Heart left ventricle (tissue), 16 donors: ENCODE data around the gene CHCHD4. TPM values are rescaled to one million over a fixed set of nuclear protein-coding genes. Genes with fewer than 3 reads are reported as not detected.

Source experiments
- ATAC-seq, 4 donors: fragments of 200-7000 bp; cut with Tn5 transposase; one replicate each; pipeline ENCODE4 v1.9.1; 2020 to 2022; ENCODE audit warnings: moderate library complexity in 4 of 4, mild to moderate bottlenecking in 3 of 4, moderate number of reproducible peaks in 1 of 4
- DNase-seq, 5 donors: peaks; one replicate each; pipeline ENCODE4 v3.0.0-alpha.2; 2020
- H3K27ac ChIP-seq, 12 donors: fragments of 200-600 bp; sonication (generic) in 4 of 12; one replicate each; pipeline versions ENCODE4 v1.5.0 to v1.8.0; 2016 to 2022; ENCODE audit warnings: mild to moderate bottlenecking in 2 of 12
- H3K27me3 ChIP-seq, 9 donors: fragments of 200-600 bp; sonication (generic) in 2 of 9; one replicate each; pipeline versions ENCODE4 v1.5.1 to v1.8.0; 2016 to 2022; ENCODE audit warnings: mild to moderate bottlenecking in 3 of 9
- H3K36me3 ChIP-seq, 9 donors: fragments of 200-600 bp; sonication (generic) in 2 of 9; one replicate each; pipeline versions ENCODE4 v1.5.0 to v1.8.0; 2018 to 2022; ENCODE audit warnings: mild to moderate bottlenecking in 2 of 9
- H3K4me1 ChIP-seq, 12 donors: fragments of 200-600 bp; sonication (generic) in 4 of 12; one replicate each; pipeline versions ENCODE4 v1.5.0 to v1.8.0; 2016 to 2022; ENCODE audit warnings: mild to moderate bottlenecking in 3 of 12
- H3K4me3 ChIP-seq, 12 donors: fragments of 200-600 bp; sonication (generic) in 4 of 12; one replicate each; pipeline versions ENCODE4 v1.5.0 to v1.8.0; 2017 to 2022; ENCODE audit warnings: mild to moderate bottlenecking in 9 of 12, moderate library complexity in 4 of 12
- H3K9me3 ChIP-seq, 12 donors: fragments of 200-600 bp; sonication (generic) in 4 of 12; one replicate each; pipeline versions ENCODE4 v1.5.0 to v1.8.0; 2016 to 2022; ENCODE audit warnings: mild to moderate bottlenecking in 1 of 12
- POLR2A ChIP-seq, 2 donors: fragments of 450-650 bp; IDR thresholded peaks; one replicate each; pipeline ENCODE4 v1.6.1; 2017; ENCODE audit warnings: antibody characterized with exemption in 2 of 2, mild to moderate bottlenecking in 2 of 2, moderate library complexity in 2 of 2
- WGBS, 4 donors: extraction: QIAGEN DNeasy Blood & Tissue Kit in 2 of 4; methylation state at CpG; one replicate each; pipeline versions ENCODE4 v1.1.5 to v1.1.7; 2013 to 2018; 5-methylcytosine and 5-hydroxymethylcytosine counted together
- intact Hi-C, 10 donors: fragments of 100-400 bp; cut with DNase I; formaldehyde crosslinking; loops; one replicate each; pipeline versions ENCODE4 v1.11.1 to v1.14.2; 2022
- polyA plus RNA-seq, 2 donors: library from polyadenylated mRNA; stranded (reverse); fragments of 200-250 nt; gene quantifications; one replicate each; pipeline ENCODE4 v1.2.3, GENCODE V29; 2013
- total RNA-seq, 9 donors: library from RNA; depleted of rRNA in 2 of 9; stranded (reverse); fragments of >200 nt in 2 of 9; fragmentation: NEBNext Ultra II Directional in 3 of 9; extraction: Animal tissue kit (Norgen Biotek cat#: 25700) in 3 of 9; gene quantifications; one replicate each; pipeline versions ENCODE4 v1.1.0 to v1.2.4, GENCODE V29; 2016 to 2023
- TF ChIP-seq, protein P1 (sequence below), 12 donors: fragments of 200-600 bp; sonication (generic) in 4 of 12; IDR thresholded peaks; one replicate each; pipeline versions ENCODE4 v1.5.0 to v1.8.0; 2018 to 2022; ENCODE audit warnings: antibody characterized with exemption in 12 of 12, mild to moderate bottlenecking in 5 of 12
- donor health status: ischemic (EF 13 %, LVEDD 7.1; RV severe dilation, severe dysfunction).
- donor health status: healthy with polysubstance abuse.
- donor health status: DM: no; HTN: yes; CAD: no.
- donor health status: DM: no; HTN: no; CAD: no.
- donor health status: ischemic (EF 25% LVEDD 6.9; RV normal size, moderate dysfunction).
- donor health status: ischemic (EF 25% LVEDD 5.7; RV mildly dilated, moderate dysfunction).
- donor health status: healthy.
- donor health status: DM: yes; HTN: yes; CAD: no.
- donor health status: ischemic (EF 35%, LVEDD 5.7; RV mildly dilated, moderate dysfunction).
- donor health status: nonischemic (EF 11% LVEDD 7.7; RV severe dilation, severe dysfunction).
- donor health status: DM: yes; HTN: yes; CAD: no.
- donor health status: PGD.
- donor health status: ischemic (EF 29% LVEDD 5.4; RV normal size, mild dysfunction).
- donor health status: nonischemic (EF 23%, LVEDD 6.1; RV moderate dilation, normal function).

Gene CHCHD4
- total and polyA plus RNA-seq, 11 donors = 14.8 to 31.3 (median 25.9) TPM

DNA sequence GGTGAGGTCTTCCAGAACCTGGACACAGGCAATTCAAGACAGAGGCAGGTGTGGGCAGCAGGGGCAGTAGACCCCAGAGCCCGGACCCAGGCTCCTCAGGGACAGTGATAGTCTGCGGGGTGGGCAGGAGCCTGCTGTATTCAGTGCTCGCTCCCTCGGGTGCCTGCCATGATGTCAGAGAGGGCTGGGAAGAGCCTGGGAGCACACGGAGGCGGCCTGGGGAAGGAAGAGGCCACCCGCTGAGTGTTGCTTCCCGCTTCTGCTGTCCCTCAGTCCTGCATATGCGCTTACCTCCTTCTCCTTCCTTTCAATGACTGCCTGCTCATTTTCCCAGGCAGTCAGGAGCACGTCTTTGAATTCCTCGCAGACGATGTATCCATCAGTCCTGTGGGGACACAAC lies 22.9 kb upstream of the CHCHD4 start:
- ATAC-seq (no peak), DNase-seq (peak in 1 of 5 donors; percentile 18)
- Histone ChIP-seq H3K9me3 (no peaks in the 10 kb centered on the region), H3K36me3 (peaks cover 0 to 73% (median 53%) of the 10 kb centered on the region in 9 donors), H3K27ac (peak overlapping the region in 1 of 12 donors; percentile 20), H3K4me3 (no peak overlapping the region), H3K27me3 (no peaks in the 10 kb centered on the region), H3K4me1 (peaks cover 0 to 53% (median 30%) of the 10 kb centered on the region in 12 donors)
- TF ChIP-seq, protein P1, sequence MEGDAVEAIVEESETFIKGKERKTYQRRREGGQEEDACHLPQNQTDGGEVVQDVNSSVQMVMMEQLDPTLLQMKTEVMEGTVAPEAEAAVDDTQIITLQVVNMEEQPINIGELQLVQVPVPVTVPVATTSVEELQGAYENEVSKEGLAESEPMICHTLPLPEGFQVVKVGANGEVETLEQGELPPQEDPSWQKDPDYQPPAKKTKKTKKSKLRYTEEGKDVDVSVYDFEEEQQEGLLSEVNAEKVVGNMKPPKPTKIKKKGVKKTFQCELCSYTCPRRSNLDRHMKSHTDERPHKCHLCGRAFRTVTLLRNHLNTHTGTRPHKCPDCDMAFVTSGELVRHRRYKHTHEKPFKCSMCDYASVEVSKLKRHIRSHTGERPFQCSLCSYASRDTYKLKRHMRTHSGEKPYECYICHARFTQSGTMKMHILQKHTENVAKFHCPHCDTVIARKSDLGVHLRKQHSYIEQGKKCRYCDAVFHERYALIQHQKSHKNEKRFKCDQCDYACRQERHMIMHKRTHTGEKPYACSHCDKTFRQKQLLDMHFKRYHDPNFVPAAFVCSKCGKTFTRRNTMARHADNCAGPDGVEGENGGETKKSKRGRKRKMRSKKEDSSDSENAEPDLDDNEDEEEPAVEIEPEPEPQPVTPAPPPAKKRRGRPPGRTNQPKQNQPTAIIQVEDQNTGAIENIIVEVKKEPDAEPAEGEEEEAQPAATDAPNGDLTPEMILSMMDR (IDR thresholded peaks at IDR 0.05) = no peak
- no peak for TF ChIP-seq POLR2A (IDR thresholded peaks at IDR 0.05)
- intact Hi-C loops = loop anchor here in 1 of 10 donors (10.0 kb wide), 1 partner anchor 493 kb away; no protein-coding TSS in a partner anchor
- WGBS, 4 donors = 80 to 85% (median 84%) methylated on average over 12 of the region's 12 CpGs

DNA sequence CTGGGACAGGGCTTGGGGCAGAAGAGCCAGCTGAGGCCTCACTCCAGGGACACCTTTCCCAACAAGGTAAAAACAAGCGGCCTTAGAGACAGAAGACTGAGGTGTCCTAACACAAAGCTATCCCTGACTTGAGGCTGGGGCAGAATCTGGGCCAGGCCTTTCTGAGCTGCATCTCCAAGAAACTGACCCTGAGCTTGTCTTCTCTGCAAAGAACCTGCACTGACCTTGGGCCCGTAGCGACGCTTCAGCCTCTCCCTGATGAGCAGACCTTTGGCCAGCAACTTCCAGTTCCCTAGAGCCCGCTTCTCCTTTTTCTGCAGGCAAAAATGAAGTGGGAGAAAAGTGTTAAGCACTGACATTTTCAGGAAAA lies 22.4 kb upstream of the CHCHD4 start:
- Histone ChIP-seq H3K27me3 (no peaks in the 10 kb centered on the region), H3K9me3 (no peaks in the 10 kb centered on the region), H3K4me3 (no peak overlapping the region), H3K36me3 (peaks cover 0 to 73% (median 51%) of the 10 kb centered on the region in 9 donors), H3K27ac (peak overlapping the region in 1 of 12 donors; percentile 20), H3K4me1 (peaks cover 0 to 59% (median 32%) of the 10 kb centered on the region in 12 donors)
- intact Hi-C loops = loop anchor here in 1 of 10 donors (10.0 kb wide), 1 partner anchor 492 kb away; no protein-coding TSS in a partner anchor
- DNase-seq (peak in 2 of 5 donors; percentile 5 to 12), ATAC-seq (no peak)
- 84 to 94% (median 88%) methylated on average over 4 to 5 of the region's 5 CpGs for WGBS, 4 donors
- TF ChIP-seq, protein P1 (IDR thresholded peaks at IDR 0.05) = no peak
- TF ChIP-seq POLR2A (IDR thresholded peaks at IDR 0.05) = no peak

DNA sequence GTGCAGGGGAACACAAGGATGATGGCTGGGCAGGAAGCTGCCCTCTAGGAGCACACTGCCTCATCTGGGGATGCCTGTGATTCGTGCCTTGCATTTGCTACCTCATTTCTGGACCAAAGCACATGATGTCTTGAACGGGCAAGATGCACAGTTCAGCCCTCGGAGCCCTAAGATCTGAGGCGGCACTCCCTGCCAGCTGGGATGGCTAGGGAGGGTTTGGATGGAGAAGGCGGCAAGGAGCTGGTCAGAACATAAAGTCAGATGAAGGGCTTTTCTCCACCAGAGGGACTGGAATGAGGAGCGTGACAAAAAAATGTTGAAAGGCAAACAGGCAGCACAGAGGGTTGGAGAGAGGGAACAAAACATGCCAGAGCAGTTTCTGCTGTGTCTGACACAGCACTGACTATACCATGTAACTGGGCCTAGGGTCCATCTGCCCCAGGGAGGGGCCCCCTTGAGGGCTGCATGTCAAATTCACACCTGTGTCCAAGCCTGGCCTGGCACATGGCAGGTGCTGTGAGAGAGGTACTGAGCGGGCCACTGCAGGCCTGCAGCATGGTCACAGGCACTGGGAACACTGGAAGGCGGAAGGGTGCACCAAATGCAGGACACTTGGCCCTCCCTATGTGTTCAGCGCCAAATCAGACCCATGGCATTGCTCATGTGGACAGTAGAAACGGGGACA lies 21.9 kb upstream of the CHCHD4 start:
- Histone ChIP-seq H3K27ac (peak overlapping the region in 4 of 12 donors; percentile 20 to 86 (median 78)), H3K4me3 (no peak overlapping the region), H3K9me3 (no peaks in the 10 kb centered on the region), H3K36me3 (peaks cover 0 to 73% (median 51%) of the 10 kb centered on the region in 9 donors), H3K27me3 (no peaks in the 10 kb centered on the region), H3K4me1 (peaks cover 0 to 64% (median 34%) of the 10 kb centered on the region in 12 donors)
- DNase-seq (peak in 2 of 5 donors; percentile 5 to 13), ATAC-seq (no peak)
- no peak for TF ChIP-seq POLR2A (IDR thresholded peaks at IDR 0.05)
- intact Hi-C loops = loop anchor here in 1 of 10 donors (10.0 kb wide), 1 partner anchor 492 kb away; no protein-coding TSS in a partner anchor
- 88 to 97% (median 96%) methylated on average over 8 to 10 of the region's 10 CpGs for WGBS, 4 donors

DNA sequence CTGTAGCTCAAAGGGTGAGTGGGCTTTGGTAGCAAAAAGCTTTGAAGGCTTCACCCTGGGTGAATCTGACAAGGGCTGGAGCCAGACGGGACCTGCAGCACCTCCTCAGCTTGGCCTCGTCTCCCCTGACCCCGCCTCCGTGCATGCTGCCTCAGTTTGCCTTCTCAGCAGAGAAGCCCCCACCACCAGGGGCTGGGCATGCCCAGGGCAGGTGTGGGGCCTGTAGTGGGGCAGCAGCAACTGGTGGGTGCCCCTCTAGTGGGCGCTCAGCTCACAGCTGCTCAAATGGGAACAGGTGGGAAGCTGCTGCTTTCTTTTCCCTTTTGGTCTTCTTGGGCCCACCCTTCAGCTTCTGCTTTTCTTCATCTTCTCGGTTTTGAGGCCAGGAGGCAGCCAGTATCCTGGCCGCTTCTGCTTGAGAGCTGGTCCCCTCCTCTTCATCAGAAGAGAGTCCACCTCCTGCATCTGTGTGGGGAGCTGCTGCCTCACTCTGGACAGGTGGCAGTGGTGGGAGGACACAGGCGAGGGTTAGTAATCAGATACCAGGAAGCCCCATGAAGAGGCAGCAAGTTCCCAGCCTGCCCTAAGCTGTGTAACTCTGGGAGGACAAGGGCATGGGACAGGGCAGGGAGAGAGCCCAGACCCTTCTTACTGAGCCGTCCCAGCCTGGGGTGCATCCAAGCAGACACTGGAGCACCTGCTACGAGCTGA lies 21.2 kb upstream of the CHCHD4 start:
- no peak overlapping the region for H3K4me3 ChIP-seq
- peaks cover 0 to 76% (median 52%) of the 10 kb centered on the region in 9 donors for H3K36me3 ChIP-seq
- ATAC-seq = no peak

More for the DNA sequence above, 21.2 kb upstream of the CHCHD4 start:
- DNase-seq = peak in 2 of 5 donors; percentile 10 to 15
- TF ChIP-seq, protein P1 (IDR thresholded peaks at IDR 0.05) = no peak
- TF ChIP-seq POLR2A (IDR thresholded peaks at IDR 0.05) = no peak
- 92 to 94% (median 93%) methylated on average over 9 to 10 of the region's 10 CpGs for WGBS, 4 donors
- Histone ChIP-seq H3K27me3 (no peaks in the 10 kb centered on the region), H3K27ac (peak overlapping the region; percentile 34 to 91 (median 81)), H3K9me3 (no peaks in the 10 kb centered on the region), H3K4me1 (peaks cover 0 to 71% (median 36%) of the 10 kb centered on the region in 12 donors)
- intact Hi-C loops = loop anchor here in 2 of 10 donors (2.0 to 10.0 kb wide), 3 partner anchors 21 to 491 kb away; partner anchors contain the start of genes CHCHD4 (in 1 of the 2), LSM3 (in 1 of the 2), TMEM43 (in 1 of the 2) and XPC (in 1 of the 2)
